Liver (tissue), 9 donors: ENCODE results near the gene BRIP1. TPM values are rescaled to one million over a fixed set of nuclear protein-coding genes. Genes with fewer than 3 reads are reported as not detected.

ENCODE experiments used
- DNase-seq: peaks from one replicate; pipeline ENCODE4 v3.0.0-alpha.2; 2017; ENCODE audit warnings: low spot score
- H3K27ac ChIP-seq, 2 donors: one replicate each; pipeline ENCODE4 v1.7.0; 2013; ENCODE audit warnings: inconsistent platforms in 2 of 2, low read length in 2 of 2, control low read depth in 1 of 2, low read depth in 1 of 2, mild to moderate bottlenecking in 1 of 2
- H3K27me3 ChIP-seq, 4 donors: one replicate each; pipeline versions ENCODE4 v1.6.1 to v1.7.0; 2013; ENCODE audit warnings: low read length in 3 of 4, inconsistent platforms in 1 of 4, mild to moderate bottlenecking in 1 of 4, moderate library complexity in 1 of 4; ENCODE audit not compliant: control insufficient read depth in 4 of 4, insufficient read depth in 4 of 4
- H3K36me3 ChIP-seq, 4 donors: one replicate each; pipeline versions ENCODE4 v1.6.1 to v1.7.0; 2013; ENCODE audit warnings: low read length in 3 of 4, mild to moderate bottlenecking in 3 of 4, low read depth in 1 of 4, moderate library complexity in 1 of 4; ENCODE audit not compliant: control insufficient read depth in 4 of 4, insufficient read depth in 3 of 4
- H3K4me1 ChIP-seq, 4 donors: one replicate each; pipeline versions ENCODE4 v1.6.1 to v1.7.0; 2013; ENCODE audit warnings: low read length in 3 of 4, mild to moderate bottlenecking in 3 of 4, moderate library complexity in 1 of 4; ENCODE audit not compliant: control insufficient read depth in 4 of 4, insufficient read depth in 4 of 4
- H3K4me3 ChIP-seq, 3 donors: one replicate each; pipeline versions ENCODE4 v1.6.1 to v1.7.0; 2013; ENCODE audit warnings: low read length in 3 of 3, control low read depth in 1 of 3, low read depth in 1 of 3, mild to moderate bottlenecking in 1 of 3
- H3K9ac ChIP-seq, 2 donors: one replicate each; pipeline ENCODE4 v1.7.0; 2013; ENCODE audit warnings: low read length in 2 of 2, mild to moderate bottlenecking in 2 of 2, moderate library complexity in 2 of 2, control low read depth in 1 of 2, low read depth in 1 of 2
- H3K9me3 ChIP-seq, 4 donors: one replicate each; pipeline versions ENCODE4 v1.6.1 to v1.7.0; 2013; ENCODE audit warnings: low read length in 3 of 4; ENCODE audit not compliant: control insufficient read depth in 4 of 4
- FOXA1 ChIP-seq: IDR thresholded peaks from 2 replicates; pipeline ENCODE4 v1.6.1; 2016; ENCODE audit warnings: antibody characterized with exemption
- FOXA2 ChIP-seq: IDR thresholded peaks from 2 replicates; pipeline ENCODE4 v1.6.1; 2016; ENCODE audit warnings: antibody characterized with exemption
- GABPA ChIP-seq, 2 donors: IDR thresholded peaks in 1 of 2; conservative IDR thresholded peaks in 1 of 2; 2 replicates each; pipeline ENCODE4 v1.6.1; 2016; ENCODE audit warnings: antibody characterized with exemption in 2 of 2, mild to moderate bottlenecking in 1 of 2, moderate library complexity in 1 of 2
- HNF4A ChIP-seq, 2 donors: conservative IDR thresholded peaks; 2 replicates each; pipeline ENCODE4 v1.6.1; 2016; ENCODE audit warnings: antibody characterized with exemption in 2 of 2, mild to moderate bottlenecking in 2 of 2
- HNF4G ChIP-seq: IDR thresholded peaks from 2 replicates; pipeline ENCODE4 v1.6.1; 2016; ENCODE audit warnings: antibody characterized with exemption
- JUND ChIP-seq, 2 donors: IDR thresholded peaks; 2 replicates each; pipeline ENCODE4 v1.6.1; 2016; ENCODE audit warnings: antibody characterized with exemption in 2 of 2
- NR2F2 ChIP-seq: IDR thresholded peaks from 2 replicates; pipeline ENCODE4 v1.6.1; 2016; ENCODE audit warnings: antibody characterized with exemption
- RAD21 ChIP-seq, 2 donors: IDR thresholded peaks; 2 replicates each; pipeline ENCODE4 v1.6.1; 2016; ENCODE audit warnings: antibody characterized with exemption in 2 of 2, mild to moderate bottlenecking in 2 of 2
- RXRA ChIP-seq, 2 donors: IDR thresholded peaks; 2 replicates each; pipeline ENCODE4 v1.6.1; 2017 to 2018; ENCODE audit warnings: antibody characterized with exemption in 2 of 2, mild to moderate bottlenecking in 1 of 2
- SP1 ChIP-seq: IDR thresholded peaks from 2 replicates; pipeline ENCODE4 v1.6.1; 2018; ENCODE audit warnings: antibody characterized with exemption, mild to moderate bottlenecking
- TAF1 ChIP-seq: conservative IDR thresholded peaks from 2 replicates; pipeline ENCODE4 v1.6.1; 2016; ENCODE audit warnings: antibody characterized with exemption, mild to moderate bottlenecking
- YY1 ChIP-seq: IDR thresholded peaks from 2 replicates; pipeline ENCODE4 v1.6.1; 2016; ENCODE audit warnings: antibody characterized with exemption, mild to moderate bottlenecking
- WGBS: extraction: QIAGEN DNeasy Blood & Tissue Kit; methylation state at CpG from one replicate; pipeline ENCODE4 v1.1.7; 2013; 5-methylcytosine and 5-hydroxymethylcytosine counted together
- polyA plus RNA-seq, 2 donors: library from polyadenylated mRNA; stranded (reverse) in 1 of 2; unstranded in 1 of 2; fragments of 200-250 nt in 1 of 2; fragments of >200 nt in 1 of 2; fragmentation: Nextera tagmentation in 1 of 2; extraction: Ambion mirVana in 1 of 2; gene quantifications; one replicate each; pipeline versions ENCODE4 v1.2.1 to v1.2.3, GENCODE V29; 2013 to 2015
- total RNA-seq, 2 donors: library from RNA; depleted of rRNA; stranded (reverse); fragments of >200 nt; gene quantifications; one replicate each; pipeline ENCODE4 v1.2.3, GENCODE V29; 2014
- TF ChIP-seq, protein P1 (sequence below): IDR thresholded peaks from 2 replicates; pipeline ENCODE4 v1.6.1; 2016; ENCODE audit warnings: antibody characterized with exemption
- TF ChIP-seq, protein P2 (sequence below): IDR thresholded peaks from 2 replicates; pipeline ENCODE4 v1.6.1; 2016; ENCODE audit warnings: antibody characterized with exemption
- TF ChIP-seq, protein P3 (sequence below): IDR thresholded peaks from 2 replicates; pipeline ENCODE4 v1.6.1; 2016; ENCODE audit warnings: antibody characterized with exemption
- TF ChIP-seq, protein P4 (sequence below): fragments of 150-350 bp; IDR thresholded peaks from 2 replicates; pipeline ENCODE4 v1.5.1; 2017; ENCODE audit warnings: improper control_type of control experiment, low read depth, low read length; ENCODE audit not compliant: missing input control
- donor health status: healthy.
- donor health status: healthy.
- donor health status: healthy.
- donor health status: healthy.
- donor health status: healthy.

The BRIP1 gene
- total and polyA plus RNA-seq, 4 donors, result 0.24 to 10.3 (median 0.90) TPM

DNA sequence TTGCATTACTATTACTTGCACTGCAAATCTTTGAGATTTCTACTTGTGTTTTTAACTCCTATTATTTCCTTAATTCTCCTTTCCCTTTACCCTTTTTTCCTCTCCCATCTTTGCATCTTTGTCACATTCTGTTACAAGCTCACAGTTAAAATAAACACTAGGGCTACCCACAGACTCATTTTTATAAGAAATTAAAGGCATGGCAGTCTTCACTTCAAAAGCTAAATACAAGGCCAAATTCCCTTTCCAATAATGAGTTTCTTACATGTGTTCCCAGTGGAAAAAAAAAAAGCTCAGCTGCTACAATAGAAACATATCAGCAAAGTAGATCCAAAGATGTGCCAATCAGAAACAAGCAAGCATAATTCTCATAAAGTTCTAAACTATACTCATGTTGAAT is 3.7 kb upstream of the BRIP1 start:
- H3K36me3 ChIP-seq, result peaks cover 0 to 12% (median 8%) of the 10 kb centered on the region in 4 donors
- H3K4me3 ChIP-seq, result no peak overlapping the region
- H3K4me1 ChIP-seq, result peaks cover 0 to 15% (median 10%) of the 10 kb centered on the region in 4 donors
- no peak overlapping the region for H3K27ac ChIP-seq
- H3K27me3 ChIP-seq, result no peaks in the 10 kb centered on the region
- H3K9me3 ChIP-seq, result no peaks in the 10 kb centered on the region
- no peak for DNase-seq
- no peak overlapping the region for H3K9ac ChIP-seq
- TF ChIP-seq, protein P1, sequence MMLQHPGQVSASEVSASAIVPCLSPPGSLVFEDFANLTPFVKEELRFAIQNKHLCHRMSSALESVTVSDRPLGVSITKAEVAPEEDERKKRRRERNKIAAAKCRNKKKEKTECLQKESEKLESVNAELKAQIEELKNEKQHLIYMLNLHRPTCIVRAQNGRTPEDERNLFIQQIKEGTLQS, result no peak
- no peak for TF ChIP-seq FOXA1

DNA sequence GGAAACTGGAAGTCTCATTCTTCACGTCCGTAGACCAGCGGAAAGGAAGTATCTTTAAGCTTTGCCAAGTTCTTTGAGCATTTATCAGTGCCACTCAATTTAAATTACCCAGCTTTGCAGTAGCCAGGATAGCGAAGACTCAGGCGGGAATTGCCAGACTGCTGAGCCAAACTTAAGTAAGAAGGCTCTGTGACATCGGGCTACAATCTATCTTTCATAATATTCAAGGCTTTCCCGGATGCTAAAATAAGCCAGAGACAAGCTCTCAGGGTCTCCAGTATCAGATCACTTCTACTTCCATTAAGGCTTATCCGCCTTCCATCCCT is 436 bp upstream of the BRIP1 start:
- Histone ChIP-seq H3K27ac (peak overlapping the region; percentile 69 to 85), H3K27me3 (no peaks in the 10 kb centered on the region), H3K36me3 (peaks cover 0 to 6% (median 3%) of the 10 kb centered on the region in 4 donors), H3K9me3 (no peaks in the 10 kb centered on the region), H3K4me3 (peak overlapping the region; percentile 76 to 98 (median 84)), H3K4me1 (peaks cover 0 to 19% (median 10%) of the 10 kb centered on the region in 4 donors), H3K9ac (peak overlapping the region; percentile 79 to 82)
- TF ChIP-seq, protein P2, sequence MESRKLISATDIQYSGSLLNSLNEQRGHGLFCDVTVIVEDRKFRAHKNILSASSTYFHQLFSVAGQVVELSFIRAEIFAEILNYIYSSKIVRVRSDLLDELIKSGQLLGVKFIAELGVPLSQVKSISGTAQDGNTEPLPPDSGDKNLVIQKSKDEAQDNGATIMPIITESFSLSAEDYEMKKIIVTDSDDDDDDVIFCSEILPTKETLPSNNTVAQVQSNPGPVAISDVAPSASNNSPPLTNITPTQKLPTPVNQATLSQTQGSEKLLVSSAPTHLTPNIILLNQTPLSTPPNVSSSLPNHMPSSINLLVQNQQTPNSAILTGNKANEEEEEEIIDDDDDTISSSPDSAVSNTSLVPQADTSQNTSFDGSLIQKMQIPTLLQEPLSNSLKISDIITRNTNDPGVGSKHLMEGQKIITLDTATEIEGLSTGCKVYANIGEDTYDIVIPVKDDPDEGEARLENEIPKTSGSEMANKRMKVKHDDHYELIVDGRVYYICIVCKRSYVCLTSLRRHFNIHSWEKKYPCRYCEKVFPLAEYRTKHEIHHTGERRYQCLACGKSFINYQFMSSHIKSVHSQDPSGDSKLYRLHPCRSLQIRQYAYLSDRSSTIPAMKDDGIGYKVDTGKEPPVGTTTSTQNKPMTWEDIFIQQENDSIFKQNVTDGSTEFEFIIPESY, result no peak
- no peak for TF ChIP-seq JUND (IDR thresholded peaks at IDR 0.05)
- no peak for TF ChIP-seq NR2F2
- TF ChIP-seq, protein P1, result no peak
- TF ChIP-seq, protein P3, sequence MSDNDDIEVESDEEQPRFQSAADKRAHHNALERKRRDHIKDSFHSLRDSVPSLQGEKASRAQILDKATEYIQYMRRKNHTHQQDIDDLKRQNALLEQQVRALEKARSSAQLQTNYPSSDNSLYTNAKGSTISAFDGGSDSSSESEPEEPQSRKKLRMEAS, result no peak
- TF ChIP-seq HNF4G, result no peak
- TF ChIP-seq RAD21 (IDR thresholded peaks at IDR 0.05), result no peak
- no peak for TF ChIP-seq GABPA (IDR thresholded peaks at IDR 0.05 in 1 of 2, conservative IDR thresholded peaks at IDR 0.05 in 1 of 2)
- TF ChIP-seq TAF1, result peak; percentile 14
- no peak for TF ChIP-seq YY1
- peak; percentile 5 for TF ChIP-seq SP1
- TF ChIP-seq, protein P4, sequence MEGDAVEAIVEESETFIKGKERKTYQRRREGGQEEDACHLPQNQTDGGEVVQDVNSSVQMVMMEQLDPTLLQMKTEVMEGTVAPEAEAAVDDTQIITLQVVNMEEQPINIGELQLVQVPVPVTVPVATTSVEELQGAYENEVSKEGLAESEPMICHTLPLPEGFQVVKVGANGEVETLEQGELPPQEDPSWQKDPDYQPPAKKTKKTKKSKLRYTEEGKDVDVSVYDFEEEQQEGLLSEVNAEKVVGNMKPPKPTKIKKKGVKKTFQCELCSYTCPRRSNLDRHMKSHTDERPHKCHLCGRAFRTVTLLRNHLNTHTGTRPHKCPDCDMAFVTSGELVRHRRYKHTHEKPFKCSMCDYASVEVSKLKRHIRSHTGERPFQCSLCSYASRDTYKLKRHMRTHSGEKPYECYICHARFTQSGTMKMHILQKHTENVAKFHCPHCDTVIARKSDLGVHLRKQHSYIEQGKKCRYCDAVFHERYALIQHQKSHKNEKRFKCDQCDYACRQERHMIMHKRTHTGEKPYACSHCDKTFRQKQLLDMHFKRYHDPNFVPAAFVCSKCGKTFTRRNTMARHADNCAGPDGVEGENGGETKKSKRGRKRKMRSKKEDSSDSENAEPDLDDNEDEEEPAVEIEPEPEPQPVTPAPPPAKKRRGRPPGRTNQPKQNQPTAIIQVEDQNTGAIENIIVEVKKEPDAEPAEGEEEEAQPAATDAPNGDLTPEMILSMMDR, result no peak
- TF ChIP-seq RXRA (IDR thresholded peaks at IDR 0.05), result no peak
- TF ChIP-seq HNF4A (conservative IDR thresholded peaks at IDR 0.05), result no peak
- no peak for TF ChIP-seq FOXA2
- no peak for DNase-seq
- WGBS, result 2% methylated on average over 8 of the region's 8 CpGs
